ENCODE measurements around the gene BTG1. TPM values are rescaled to one million over a fixed set of nuclear protein-coding genes. Genes with fewer than 3 reads are reported as not detected.

The BTG1 gene
- total RNA-seq, 1 donor from 2014 or later, result 79.8 TPM

DNA sequence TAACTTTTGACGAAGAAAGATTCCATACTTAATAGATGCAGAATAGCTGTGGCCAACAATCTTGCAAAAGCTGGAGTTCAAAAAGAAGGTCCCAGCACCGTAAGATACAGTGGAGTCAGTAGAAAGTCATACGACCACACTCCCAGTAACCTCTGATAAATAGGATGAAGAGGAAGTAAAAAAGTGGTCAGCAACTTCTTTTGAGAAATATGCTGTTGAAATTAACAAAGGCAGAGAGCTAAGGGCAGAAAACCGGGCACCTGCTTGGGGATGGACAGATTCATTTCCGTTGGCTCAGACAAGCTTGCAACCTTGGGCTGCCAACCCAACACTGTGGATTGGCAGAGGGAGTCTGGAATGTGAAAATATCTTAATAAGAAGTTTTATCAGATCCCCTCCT is 40.0 kb downstream of the BTG1 start:
- no peaks in the 10 kb centered on the region for H3K36me3 Mint-ChIP-seq (ENCODE audit: low read depth, unreplicated experiment)
- peaks cover 2% of the 10 kb centered on the region for H3K27me3 Mint-ChIP-seq (ENCODE audit: unreplicated experiment)
- no peak for DNase-seq (ENCODE audit: low spot score)
- H3K27ac Mint-ChIP-seq (ENCODE audit: unreplicated experiment), result no peak overlapping the region
- H3K9me3 Mint-ChIP-seq (ENCODE audit: unreplicated experiment), result no peaks in the 10 kb centered on the region
- H3K4me3 Mint-ChIP-seq (ENCODE audit: unreplicated experiment), result no peak overlapping the region
- TF ChIP-seq, protein P1, sequence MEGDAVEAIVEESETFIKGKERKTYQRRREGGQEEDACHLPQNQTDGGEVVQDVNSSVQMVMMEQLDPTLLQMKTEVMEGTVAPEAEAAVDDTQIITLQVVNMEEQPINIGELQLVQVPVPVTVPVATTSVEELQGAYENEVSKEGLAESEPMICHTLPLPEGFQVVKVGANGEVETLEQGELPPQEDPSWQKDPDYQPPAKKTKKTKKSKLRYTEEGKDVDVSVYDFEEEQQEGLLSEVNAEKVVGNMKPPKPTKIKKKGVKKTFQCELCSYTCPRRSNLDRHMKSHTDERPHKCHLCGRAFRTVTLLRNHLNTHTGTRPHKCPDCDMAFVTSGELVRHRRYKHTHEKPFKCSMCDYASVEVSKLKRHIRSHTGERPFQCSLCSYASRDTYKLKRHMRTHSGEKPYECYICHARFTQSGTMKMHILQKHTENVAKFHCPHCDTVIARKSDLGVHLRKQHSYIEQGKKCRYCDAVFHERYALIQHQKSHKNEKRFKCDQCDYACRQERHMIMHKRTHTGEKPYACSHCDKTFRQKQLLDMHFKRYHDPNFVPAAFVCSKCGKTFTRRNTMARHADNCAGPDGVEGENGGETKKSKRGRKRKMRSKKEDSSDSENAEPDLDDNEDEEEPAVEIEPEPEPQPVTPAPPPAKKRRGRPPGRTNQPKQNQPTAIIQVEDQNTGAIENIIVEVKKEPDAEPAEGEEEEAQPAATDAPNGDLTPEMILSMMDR (IDR thresholded peaks at IDR 0.05; ENCODE audit: unreplicated experiment), result no peak
- H3K4me1 Mint-ChIP-seq (ENCODE audit: unreplicated experiment), result peaks cover 13% of the 10 kb centered on the region

DNA sequence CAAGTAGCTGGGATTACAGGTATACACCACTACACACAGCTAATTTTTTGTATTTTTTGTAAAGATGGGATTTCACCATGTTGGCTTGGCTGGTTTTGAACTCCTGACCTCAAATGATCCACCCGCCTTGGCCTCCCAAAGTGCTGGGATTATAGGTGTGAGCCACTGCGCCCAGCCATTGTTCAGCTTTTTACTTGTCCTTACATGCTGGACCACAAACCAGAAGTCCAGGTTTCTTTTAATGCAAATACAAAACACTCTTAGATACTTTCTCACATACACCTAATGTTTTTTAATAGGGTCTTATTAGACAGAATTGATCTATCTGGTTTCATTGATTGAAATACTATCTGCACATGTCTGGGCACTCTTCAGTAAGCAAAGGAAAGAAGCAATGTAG is 40.5 kb downstream of the BTG1 start:
- H3K36me3 Mint-ChIP-seq (ENCODE audit: low read depth, unreplicated experiment), result peaks cover 4% of the 10 kb centered on the region
- no peaks in the 10 kb centered on the region for H3K9me3 Mint-ChIP-seq (ENCODE audit: unreplicated experiment)
- TF ChIP-seq, protein P1 (IDR thresholded peaks at IDR 0.05; ENCODE audit: unreplicated experiment), result no peak
- peaks cover 13% of the 10 kb centered on the region for H3K4me1 Mint-ChIP-seq (ENCODE audit: unreplicated experiment)
- H3K27me3 Mint-ChIP-seq (ENCODE audit: unreplicated experiment), result peaks cover 2% of the 10 kb centered on the region
- no peak for DNase-seq (ENCODE audit: low spot score)
- no peak overlapping the region for H3K4me3 Mint-ChIP-seq (ENCODE audit: unreplicated experiment)
- H3K27ac Mint-ChIP-seq (ENCODE audit: unreplicated experiment), result no peak overlapping the region

DNA sequence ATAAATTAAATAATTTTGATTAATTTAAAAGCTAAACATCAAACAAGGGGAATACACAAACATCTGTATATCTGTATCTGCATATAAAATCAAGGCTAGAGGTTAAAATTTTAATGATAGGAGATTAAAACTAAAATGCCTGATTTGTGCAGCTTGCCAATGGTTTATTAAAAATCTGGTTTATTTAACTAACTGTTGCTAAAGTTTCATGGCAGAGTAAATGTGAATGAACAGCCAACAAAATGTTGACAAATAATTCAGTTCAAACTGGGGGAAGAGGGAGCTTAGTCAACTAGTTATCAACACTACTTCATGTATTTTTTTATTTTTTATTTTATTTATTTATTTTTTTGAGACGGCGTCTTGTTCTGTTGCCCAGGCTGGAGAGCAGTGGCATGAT is 43.0 kb downstream of the BTG1 start:
- Mint-ChIP-seq H3K36me3 (ENCODE audit: low read depth, unreplicated experiment) (peaks cover 4% of the 10 kb centered on the region), H3K4me1 (ENCODE audit: unreplicated experiment) (peaks cover 1% of the 10 kb centered on the region), H3K4me3 (ENCODE audit: unreplicated experiment) (no peak overlapping the region), H3K27ac (ENCODE audit: unreplicated experiment) (no peak overlapping the region), H3K27me3 (ENCODE audit: unreplicated experiment) (no peaks in the 10 kb centered on the region), H3K9me3 (ENCODE audit: unreplicated experiment) (no peaks in the 10 kb centered on the region)
- no peak for DNase-seq (ENCODE audit: low spot score)
- TF ChIP-seq, protein P1 (IDR thresholded peaks at IDR 0.05; ENCODE audit: unreplicated experiment), result no peak

DNA sequence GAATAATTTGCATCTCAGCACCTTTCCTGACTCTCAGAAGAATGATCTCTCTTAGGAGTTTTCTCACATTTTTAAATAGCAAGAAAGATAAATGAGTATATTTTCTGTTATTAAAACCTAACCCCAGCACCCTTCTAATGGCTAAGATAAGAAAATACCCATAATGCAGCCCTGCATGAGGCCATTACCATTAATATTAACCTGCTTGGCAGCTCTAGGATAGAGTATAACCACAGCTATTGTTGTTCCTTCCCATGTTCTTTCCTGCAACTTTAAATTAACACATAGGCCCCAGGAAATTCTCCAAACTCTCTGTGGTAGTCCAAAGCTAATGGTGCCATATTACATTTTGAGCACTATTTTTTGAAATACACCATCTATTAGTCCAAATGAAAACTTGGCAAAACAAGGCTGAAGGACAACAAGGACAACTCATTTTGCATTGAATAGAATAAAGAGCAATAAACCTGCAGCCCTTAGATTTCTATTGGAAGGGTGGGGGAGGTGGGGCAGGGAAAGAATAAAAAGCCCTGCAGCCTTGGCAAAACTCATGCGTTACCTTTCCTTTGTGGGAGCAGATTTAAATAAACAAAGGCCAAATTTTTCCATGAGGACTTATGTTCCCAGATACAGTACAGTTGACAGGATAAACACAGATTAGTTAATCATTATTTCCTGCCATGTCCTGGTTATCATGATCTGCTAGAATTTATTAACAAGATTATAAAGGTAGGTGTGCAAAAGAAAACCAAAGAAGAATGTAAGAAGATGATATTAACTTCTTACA is 46.9 kb downstream of the BTG1 start:
- no peaks in the 10 kb centered on the region for H3K4me1 Mint-ChIP-seq (ENCODE audit: unreplicated experiment)
- no peak overlapping the region for H3K4me3 Mint-ChIP-seq (ENCODE audit: unreplicated experiment)
- no peak for DNase-seq (ENCODE audit: low spot score)
- no peaks in the 10 kb centered on the region for H3K27me3 Mint-ChIP-seq (ENCODE audit: unreplicated experiment)
- TF ChIP-seq, protein P1 (IDR thresholded peaks at IDR 0.05; ENCODE audit: unreplicated experiment), result no peak
- no peaks in the 10 kb centered on the region for H3K9me3 Mint-ChIP-seq (ENCODE audit: unreplicated experiment)
- H3K27ac Mint-ChIP-seq (ENCODE audit: unreplicated experiment), result no peak overlapping the region
- H3K36me3 Mint-ChIP-seq (ENCODE audit: low read depth, unreplicated experiment), result peaks cover 4% of the 10 kb centered on the region

DNA sequence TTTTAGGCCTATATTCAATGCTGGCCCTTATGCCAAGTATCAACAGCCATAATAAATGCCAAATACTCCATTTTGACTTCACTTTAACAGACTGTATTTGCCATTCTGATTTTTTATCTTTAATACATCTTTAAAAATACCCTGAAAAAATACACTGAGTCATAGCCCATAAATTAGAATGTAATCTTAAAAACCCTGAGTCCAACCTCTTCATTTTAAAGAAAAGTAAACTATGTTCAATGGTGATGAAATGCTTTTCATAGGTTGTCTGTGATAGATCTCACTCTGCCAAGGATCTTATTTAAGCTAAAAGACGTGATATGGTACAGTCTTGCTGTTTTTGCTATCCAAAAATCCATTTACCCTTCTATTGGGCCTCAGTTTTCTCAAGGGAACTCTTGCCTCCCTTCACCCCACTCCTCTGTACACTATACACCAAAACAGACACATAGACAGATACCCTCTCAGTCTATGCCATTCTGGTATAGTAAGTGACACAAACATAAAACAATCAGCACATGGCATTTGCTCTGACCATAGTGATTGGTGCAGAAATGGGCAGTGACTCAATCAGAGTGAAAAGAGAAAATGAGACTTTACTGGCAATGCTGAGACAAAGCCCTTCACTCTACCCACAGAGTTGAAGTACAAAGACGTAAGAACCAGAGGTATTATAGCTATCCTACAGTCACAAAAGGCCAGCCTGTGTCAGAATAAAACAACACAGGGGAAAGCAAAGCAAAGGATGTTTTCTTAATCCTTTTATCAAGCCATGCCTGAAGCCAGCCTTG is 49.1 kb downstream of the BTG1 start:
- DNase-seq (ENCODE audit: low spot score), result no peak
- peaks cover 4% of the 10 kb centered on the region for H3K36me3 Mint-ChIP-seq (ENCODE audit: low read depth, unreplicated experiment)
- TF ChIP-seq, protein P1 (IDR thresholded peaks at IDR 0.05; ENCODE audit: unreplicated experiment), result no peak
- no peaks in the 10 kb centered on the region for H3K4me1 Mint-ChIP-seq (ENCODE audit: unreplicated experiment)
- H3K27me3 Mint-ChIP-seq (ENCODE audit: unreplicated experiment), result no peaks in the 10 kb centered on the region
- no peak overlapping the region for H3K4me3 Mint-ChIP-seq (ENCODE audit: unreplicated experiment)
- no peaks in the 10 kb centered on the region for H3K9me3 Mint-ChIP-seq (ENCODE audit: unreplicated experiment)
- H3K27ac Mint-ChIP-seq (ENCODE audit: unreplicated experiment), result no peak overlapping the region
